Gastrocnemius medialis (tissue), 4 donors: ENCODE measurements around the gene SBDS.
"Not testable (repeated sequence)": the region's sequence is repeated elsewhere in the genome, so short reads cannot be mapped to it uniquely, and the experiment has no call there.

ENCODE experiments used
- CTCF ChIP-seq, 5 experiments: fragments of 450-650 bp in 3 of 5; fragments of 200-600 bp in 2 of 5; sonication (generic) in 2 of 5; IDR thresholded peaks in 4 of 5; conservative IDR thresholded peaks in 1 of 5; 1 replicate in 4 of 5; 2 replicates in 1 of 5; pipeline ENCODE4 v1.5.1; 2016 to 2019; ENCODE audit warnings: antibody characterized with exemption in 5 of 5, mild to moderate bottlenecking in 3 of 5, moderate library complexity in 3 of 5
- POLR2A ChIP-seq, 2 donors: fragments of 450-650 bp; IDR thresholded peaks; one replicate each; pipeline ENCODE4 v1.6.1; 2017; ENCODE audit warnings: antibody characterized with exemption in 2 of 2, mild to moderate bottlenecking in 2 of 2, moderate library complexity in 2 of 2

GRCh38 chr7:67009677-67010076 lies 14.3 kb upstream of the SBDS start:
- not testable (repeated sequence) for TF ChIP-seq POLR2A (IDR thresholded peaks at IDR 0.05); CTCF (IDR thresholded peaks at IDR 0.05 in 4 of 5, conservative IDR thresholded peaks at IDR 0.05 in 1 of 5)
